ENCODE data around the gene L3MBTL4.

The L3MBTL4 gene

GRCh38 chr18:6414723-6415417 is at the start of gene L3MBTL4:
Gene L3MBTL4 (minus strand): TSS chr18:6414911. CDS start chr18:6311625, 103,286 bp downstream.
- CTCF ChIA-PET: interaction anchor here (0.7 kb wide), 2 partner anchors 510 to 988 kb away, joined by 3 read pairs; no protein-coding TSS in a partner anchor
- no peak for TF ChIP-seq CTCF (conservative IDR thresholded peaks at IDR 0.05; ENCODE audit: low read depth)
- POLR2A ChIA-PET (ENCODE audit: low non-redundant PET): no interaction called here
- DNase-seq (ENCODE audit: low spot score): peak; percentile 13
- H3K27ac ChIP-seq: no peak within 1 kb of the TSS

GRCh38 chr18:6452194-6452593 is 37.5 kb upstream of the L3MBTL4 start:
- TF ChIP-seq CTCF (conservative IDR thresholded peaks at IDR 0.05; ENCODE audit: low read depth): no peak
- CTCF ChIA-PET: no interaction called here
- POLR2A ChIA-PET (ENCODE audit: low non-redundant PET): no interaction called here
- H3K27ac ChIP-seq: no peak overlapping the region
- DNase-seq (ENCODE audit: low spot score): no peak

- no peak for DNase-seq (ENCODE audit: low spot score)
- no peak for TF ChIP-seq CTCF (conservative IDR thresholded peaks at IDR 0.05; ENCODE audit: low read depth)
- ChIA-PET CTCF (no interaction called here), POLR2A (ENCODE audit: low non-redundant PET) (no interaction called here)
- no peak overlapping the region for H3K27ac ChIP-seq
Observed at GRCh38 chr18:6449213-6449612, 34.5 kb upstream of the L3MBTL4 start.

GRCh38 chr18:6444466-6445228 is 29.9 kb upstream of the L3MBTL4 start:
- DNase-seq (ENCODE audit: low spot score): no peak
- CTCF ChIA-PET: no interaction called here

GRCh38 chr18:6441200-6441599 is 26.5 kb upstream of the L3MBTL4 start:
- no peak for DNase-seq (ENCODE audit: low spot score)
- ChIA-PET CTCF (no interaction called here), POLR2A (ENCODE audit: low non-redundant PET) (no interaction called here)
- no peak for TF ChIP-seq CTCF (conservative IDR thresholded peaks at IDR 0.05; ENCODE audit: low read depth)
- H3K27ac ChIP-seq: no peak overlapping the region

More at GRCh38 chr18:6444466-6445228, 29.9 kb upstream of the L3MBTL4 start:
- H3K27ac ChIP-seq: no peak overlapping the region
- POLR2A ChIA-PET (ENCODE audit: low non-redundant PET): no interaction called here
- no peak for TF ChIP-seq CTCF (conservative IDR thresholded peaks at IDR 0.05; ENCODE audit: low read depth)

GRCh38 chr18:6437937-6438818 is 23.5 kb upstream of the L3MBTL4 start:
- no peak for TF ChIP-seq CTCF (conservative IDR thresholded peaks at IDR 0.05; ENCODE audit: low read depth)
- POLR2A ChIA-PET (ENCODE audit: low non-redundant PET): no interaction called here
- CTCF ChIA-PET: interaction anchor here (0.7 kb wide), 1 partner anchor 214 kb away, joined by 3 read pairs; no protein-coding TSS in a partner anchor
- no peak overlapping the region for H3K27ac ChIP-seq
- no peak for DNase-seq (ENCODE audit: low spot score)

All from RWPE1 (cell line).